ENCODE data around the gene FAM53A.

The FAM53A gene

GRCh38 chr4:1660948-1661677, 23.0 kb downstream of the FAM53A start:
- no peak for DNase-seq (ENCODE audit: low read depth)

- DNase-seq (ENCODE audit: low read depth), result no peak
Observed at GRCh38 chr4:1659104-1660043, 24.7 kb downstream of the FAM53A start.

- DNase-seq (ENCODE audit: low read depth), result no peak
Observed at GRCh38 chr4:1658581-1658980, 25.5 kb downstream of the FAM53A start.

GRCh38 chr4:1658146-1658545, 26.0 kb downstream of the FAM53A start:
- no peak for DNase-seq (ENCODE audit: low read depth)

- no peak for DNase-seq (ENCODE audit: low read depth)
Observed at GRCh38 chr4:1656986-1657385, 27.1 kb downstream of the FAM53A start.

GRCh38 chr4:1656132-1656531, 28.0 kb downstream of the FAM53A start:
- DNase-seq (ENCODE audit: low read depth), result no peak

- no peak for DNase-seq (ENCODE audit: low read depth)
Observed at GRCh38 chr4:1655676-1656075, 28.4 kb downstream of the FAM53A start.

GRCh38 chr4:1655081-1655480, 29.0 kb downstream of the FAM53A start:
- no peak for DNase-seq (ENCODE audit: low read depth)

- no peak for DNase-seq (ENCODE audit: low read depth)
Observed at GRCh38 chr4:1654216-1654955, 29.7 kb downstream of the FAM53A start.

GRCh38 chr4:1653776-1654175, 30.3 kb downstream of the FAM53A start:
- DNase-seq (ENCODE audit: low read depth), result no peak

- no peak for DNase-seq (ENCODE audit: low read depth)
Observed at GRCh38 chr4:1652088-1652487, 32.0 kb downstream of the FAM53A start.

GRCh38 chr4:1651609-1652008, 32.5 kb downstream of the FAM53A start:
- no peak for DNase-seq (ENCODE audit: low read depth)

- DNase-seq (ENCODE audit: low read depth), result no peak
Observed at GRCh38 chr4:1648962-1649361, 35.2 kb downstream of the FAM53A start.

GRCh38 chr4:1647432-1647831, 36.7 kb downstream of the FAM53A start:
- no peak for DNase-seq (ENCODE audit: low read depth)

- no peak for DNase-seq (ENCODE audit: low read depth)
Observed at GRCh38 chr4:1646690-1647089, 37.4 kb downstream of the FAM53A start.

- DNase-seq (ENCODE audit: low read depth), result no peak
Observed at GRCh38 chr4:1644891-1645657, 39.0 kb downstream of the FAM53A start.

GRCh38 chr4:1643971-1644735, 40.0 kb downstream of the FAM53A start:
- DNase-seq (ENCODE audit: low read depth), result no peak

GRCh38 chr4:1642196-1642951, 41.7 kb downstream of the FAM53A start:
- no peak for DNase-seq (ENCODE audit: low read depth)

- no peak for DNase-seq (ENCODE audit: low read depth)
Observed at GRCh38 chr4:1641671-1642070, 42.4 kb downstream of the FAM53A start.
